ENCODE measurements around the gene PPBP. TPM values are rescaled to one million over a fixed set of nuclear protein-coding genes. Genes with fewer than 3 reads are reported as not detected.
"Not testable (repeated sequence)": the region's sequence is repeated elsewhere in the genome, so short reads cannot be mapped to it uniquely, and the experiment has no call there.

Gene PPBP
- total and polyA plus RNA-seq, 4 donors = 0.67 to 55.0 (median 1.4) TPM

DNA sequence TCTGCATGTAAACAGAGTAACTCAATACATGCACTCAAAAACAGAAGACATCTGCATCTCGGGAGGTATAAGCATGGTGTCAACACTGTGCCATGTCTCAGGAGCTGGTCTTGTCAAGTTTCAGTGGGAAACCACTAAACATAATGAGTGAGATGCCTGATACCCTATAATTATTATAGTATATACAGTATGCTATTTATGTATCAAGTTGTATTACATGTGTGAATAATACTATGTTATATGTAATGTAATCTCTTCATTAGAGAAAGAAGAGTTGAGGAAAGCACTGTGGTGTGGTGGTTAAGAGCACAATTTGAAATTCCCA, 2.5 kb downstream of the PPBP start:
- Histone ChIP-seq H3K9me3 (ENCODE audit: control insufficient read depth in 4 of 4, low read length in 3 of 4) (no peaks in the 10 kb centered on the region), H3K27me3 (ENCODE audit: control insufficient read depth in 4 of 4, insufficient read depth in 4 of 4, low read length in 3 of 4) (peaks cover 0 to 2% (median 0%) of the 10 kb centered on the region in 4 donors), H3K4me1 (ENCODE audit: control insufficient read depth in 4 of 4, insufficient read depth in 4 of 4, low read length in 3 of 4) (peaks cover 0 to 4% (median 0%) of the 10 kb centered on the region in 4 donors), H3K36me3 (ENCODE audit: control insufficient read depth in 4 of 4, insufficient read depth in 3 of 4, low read depth in 1 of 4, low read length in 3 of 4) (no peaks in the 10 kb centered on the region), H3K4me3 (ENCODE audit: low read depth in 1 of 3, low read length in 3 of 3) (no peak overlapping the region), H3K9ac (ENCODE audit: low read depth in 1 of 2, low read length in 2 of 2) (no peak overlapping the region), H3K27ac (ENCODE audit: low read depth in 1 of 2, low read length in 2 of 2) (no peak overlapping the region)
- WGBS = 58% methylated on average over 1 of the region's 1 CpG
- no peak for TF ChIP-seq FOXA1 (IDR thresholded peaks at IDR 0.05)
- TF ChIP-seq NR2F2 (IDR thresholded peaks at IDR 0.05) = no peak
- TF ChIP-seq, protein P1, sequence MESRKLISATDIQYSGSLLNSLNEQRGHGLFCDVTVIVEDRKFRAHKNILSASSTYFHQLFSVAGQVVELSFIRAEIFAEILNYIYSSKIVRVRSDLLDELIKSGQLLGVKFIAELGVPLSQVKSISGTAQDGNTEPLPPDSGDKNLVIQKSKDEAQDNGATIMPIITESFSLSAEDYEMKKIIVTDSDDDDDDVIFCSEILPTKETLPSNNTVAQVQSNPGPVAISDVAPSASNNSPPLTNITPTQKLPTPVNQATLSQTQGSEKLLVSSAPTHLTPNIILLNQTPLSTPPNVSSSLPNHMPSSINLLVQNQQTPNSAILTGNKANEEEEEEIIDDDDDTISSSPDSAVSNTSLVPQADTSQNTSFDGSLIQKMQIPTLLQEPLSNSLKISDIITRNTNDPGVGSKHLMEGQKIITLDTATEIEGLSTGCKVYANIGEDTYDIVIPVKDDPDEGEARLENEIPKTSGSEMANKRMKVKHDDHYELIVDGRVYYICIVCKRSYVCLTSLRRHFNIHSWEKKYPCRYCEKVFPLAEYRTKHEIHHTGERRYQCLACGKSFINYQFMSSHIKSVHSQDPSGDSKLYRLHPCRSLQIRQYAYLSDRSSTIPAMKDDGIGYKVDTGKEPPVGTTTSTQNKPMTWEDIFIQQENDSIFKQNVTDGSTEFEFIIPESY (IDR thresholded peaks at IDR 0.05) = no peak
- TF ChIP-seq FOXA2 (IDR thresholded peaks at IDR 0.05) = no peak
- DNase-seq (ENCODE audit: low spot score) = no peak

DNA sequence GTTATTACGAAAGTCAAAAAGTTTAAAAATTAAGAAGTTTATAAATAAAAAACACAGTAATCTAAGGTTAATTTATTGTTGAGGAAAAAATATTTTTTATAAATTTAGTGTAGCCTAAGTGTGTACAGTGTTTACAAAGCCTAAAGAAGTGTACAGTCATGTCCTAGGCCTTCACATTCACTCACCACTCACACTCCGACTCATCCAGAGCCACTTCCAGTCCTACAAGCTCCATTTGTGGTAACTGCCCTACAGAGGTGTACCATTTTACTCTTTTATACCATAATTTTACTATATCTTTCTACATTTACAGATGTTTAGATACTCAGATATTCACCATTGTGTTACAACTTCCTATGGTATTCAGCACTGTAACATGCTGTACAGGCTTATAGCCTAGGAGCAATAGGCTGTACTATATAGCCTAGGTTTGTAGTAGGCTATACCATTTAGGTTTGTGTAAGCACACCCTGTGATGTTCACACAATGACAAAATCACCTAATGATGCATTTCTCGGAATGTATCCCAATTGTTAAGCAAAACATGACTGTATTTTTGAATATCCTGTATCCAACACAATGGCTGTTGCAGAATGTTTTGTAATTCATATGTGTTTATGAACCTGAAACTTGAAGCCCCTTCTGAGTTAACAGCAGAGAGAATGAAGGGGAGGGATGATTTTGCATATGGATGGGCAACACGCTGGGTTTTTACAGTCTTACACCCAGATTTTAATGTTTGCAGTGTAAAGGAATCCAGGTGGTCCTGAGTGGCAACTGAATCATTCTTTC, 3.1 kb downstream of the PPBP start:
- TF ChIP-seq JUND (IDR thresholded peaks at IDR 0.05) (no peak), RAD21 (IDR thresholded peaks at IDR 0.05) (no peak), HNF4G (IDR thresholded peaks at IDR 0.05) (no peak), FOXA1 (IDR thresholded peaks at IDR 0.05) (no peak)
- TF ChIP-seq, protein P2, sequence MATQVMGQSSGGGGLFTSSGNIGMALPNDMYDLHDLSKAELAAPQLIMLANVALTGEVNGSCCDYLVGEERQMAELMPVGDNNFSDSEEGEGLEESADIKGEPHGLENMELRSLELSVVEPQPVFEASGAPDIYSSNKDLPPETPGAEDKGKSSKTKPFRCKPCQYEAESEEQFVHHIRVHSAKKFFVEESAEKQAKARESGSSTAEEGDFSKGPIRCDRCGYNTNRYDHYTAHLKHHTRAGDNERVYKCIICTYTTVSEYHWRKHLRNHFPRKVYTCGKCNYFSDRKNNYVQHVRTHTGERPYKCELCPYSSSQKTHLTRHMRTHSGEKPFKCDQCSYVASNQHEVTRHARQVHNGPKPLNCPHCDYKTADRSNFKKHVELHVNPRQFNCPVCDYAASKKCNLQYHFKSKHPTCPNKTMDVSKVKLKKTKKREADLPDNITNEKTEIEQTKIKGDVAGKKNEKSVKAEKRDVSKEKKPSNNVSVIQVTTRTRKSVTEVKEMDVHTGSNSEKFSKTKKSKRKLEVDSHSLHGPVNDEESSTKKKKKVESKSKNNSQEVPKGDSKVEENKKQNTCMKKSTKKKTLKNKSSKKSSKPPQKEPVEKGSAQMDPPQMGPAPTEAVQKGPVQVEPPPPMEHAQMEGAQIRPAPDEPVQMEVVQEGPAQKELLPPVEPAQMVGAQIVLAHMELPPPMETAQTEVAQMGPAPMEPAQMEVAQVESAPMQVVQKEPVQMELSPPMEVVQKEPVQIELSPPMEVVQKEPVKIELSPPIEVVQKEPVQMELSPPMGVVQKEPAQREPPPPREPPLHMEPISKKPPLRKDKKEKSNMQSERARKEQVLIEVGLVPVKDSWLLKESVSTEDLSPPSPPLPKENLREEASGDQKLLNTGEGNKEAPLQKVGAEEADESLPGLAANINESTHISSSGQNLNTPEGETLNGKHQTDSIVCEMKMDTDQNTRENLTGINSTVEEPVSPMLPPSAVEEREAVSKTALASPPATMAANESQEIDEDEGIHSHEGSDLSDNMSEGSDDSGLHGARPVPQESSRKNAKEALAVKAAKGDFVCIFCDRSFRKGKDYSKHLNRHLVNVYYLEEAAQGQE (IDR thresholded peaks at IDR 0.05) = no peak
- TF ChIP-seq, protein P1 (IDR thresholded peaks at IDR 0.05) = no peak
- no peak for DNase-seq (ENCODE audit: low spot score)
- Histone ChIP-seq H3K4me1 (ENCODE audit: control insufficient read depth in 4 of 4, insufficient read depth in 4 of 4, low read length in 3 of 4) (peaks cover 0 to 4% (median 0%) of the 10 kb centered on the region in 4 donors), H3K27me3 (ENCODE audit: control insufficient read depth in 4 of 4, insufficient read depth in 4 of 4, low read length in 3 of 4) (peaks cover 0 to 2% (median 0%) of the 10 kb centered on the region in 4 donors), H3K36me3 (ENCODE audit: control insufficient read depth in 4 of 4, insufficient read depth in 3 of 4, low read depth in 1 of 4, low read length in 3 of 4) (no peaks in the 10 kb centered on the region), H3K4me3 (ENCODE audit: low read depth in 1 of 3, low read length in 3 of 3) (no peak overlapping the region), H3K27ac (ENCODE audit: low read depth in 1 of 2, low read length in 2 of 2) (no peak overlapping the region), H3K9ac (ENCODE audit: low read depth in 1 of 2, low read length in 2 of 2) (no peak overlapping the region), H3K9me3 (ENCODE audit: control insufficient read depth in 4 of 4, low read length in 3 of 4) (no peaks in the 10 kb centered on the region)
- WGBS = 75% methylated on average over 4 of the region's 4 CpGs

DNA sequence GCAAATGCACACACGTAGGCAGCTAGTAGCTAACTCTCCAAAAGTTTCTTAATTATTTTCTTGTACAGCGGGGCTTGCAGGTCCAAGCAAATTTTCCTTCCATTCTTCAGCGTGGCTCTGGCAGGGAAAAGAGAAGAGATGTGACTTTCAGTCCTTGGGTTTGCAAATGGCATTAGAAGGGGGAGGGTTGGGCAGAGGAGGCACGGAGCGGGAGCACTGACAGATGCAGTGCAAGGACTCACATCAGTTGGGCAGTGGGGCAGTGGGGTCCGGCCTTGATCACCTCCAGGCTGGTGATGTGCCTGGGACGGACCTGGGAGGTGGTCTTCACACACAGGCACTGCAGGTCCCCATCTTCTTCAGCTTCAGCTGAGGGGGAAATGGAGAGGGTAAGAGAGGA, 6.8 kb downstream of the PPBP start:
- H3K36me3 ChIP-seq (ENCODE audit: control insufficient read depth in 4 of 4, insufficient read depth in 3 of 4, low read depth in 1 of 4, low read length in 3 of 4); H3K4me1 ChIP-seq (ENCODE audit: control insufficient read depth in 4 of 4, insufficient read depth in 4 of 4, low read length in 3 of 4); H3K9me3 ChIP-seq (ENCODE audit: control insufficient read depth in 4 of 4, low read length in 3 of 4); H3K4me3 ChIP-seq (ENCODE audit: low read depth in 1 of 3, low read length in 3 of 3); H3K9ac ChIP-seq (ENCODE audit: low read depth in 1 of 2, low read length in 2 of 2); H3K27ac ChIP-seq (ENCODE audit: low read depth in 1 of 2, low read length in 2 of 2); DNase-seq (ENCODE audit: low spot score); H3K27me3 ChIP-seq (ENCODE audit: control insufficient read depth in 4 of 4, insufficient read depth in 4 of 4, low read length in 3 of 4): not testable (repeated sequence)
- WGBS = 71% methylated on average over 7 of the region's 7 CpGs
